ENCODE results near the gene GPR87. TPM values are rescaled to one million over a fixed set of nuclear protein-coding genes. Genes with fewer than 3 reads are reported as not detected.

GPR87 gene
- total RNA-seq, 1 experiment from 2014 or later, result not detected

DNA sequence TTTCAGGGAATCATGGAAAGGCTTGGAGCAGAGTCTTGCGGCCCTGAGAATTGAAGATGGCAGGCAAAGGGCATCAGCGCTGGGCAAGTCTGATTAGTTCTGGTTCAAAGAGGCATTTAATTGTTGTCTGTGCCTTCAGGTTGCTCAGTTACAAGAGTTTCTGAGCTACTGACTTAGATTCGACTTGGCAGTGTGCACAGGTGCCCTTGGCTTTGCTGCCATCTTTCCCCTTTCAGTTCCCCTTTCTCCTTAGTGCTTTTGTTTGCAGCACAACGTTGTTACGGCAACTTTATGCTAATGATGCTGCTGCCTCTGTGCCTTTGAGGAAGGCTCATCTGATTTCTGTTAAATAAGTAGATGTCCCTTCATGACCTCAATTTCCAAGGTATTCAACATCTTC is 50.8 kb downstream of the GPR87 start:
- no peak for DNase-seq (ENCODE audit: low read depth, low spot score)
- in situ Hi-C loops (cut with HindIII; ENCODE audit: low pct_unique_long_range_greater_than_20kb, low sequenced_read_pairs), result no loop called here

DNA sequence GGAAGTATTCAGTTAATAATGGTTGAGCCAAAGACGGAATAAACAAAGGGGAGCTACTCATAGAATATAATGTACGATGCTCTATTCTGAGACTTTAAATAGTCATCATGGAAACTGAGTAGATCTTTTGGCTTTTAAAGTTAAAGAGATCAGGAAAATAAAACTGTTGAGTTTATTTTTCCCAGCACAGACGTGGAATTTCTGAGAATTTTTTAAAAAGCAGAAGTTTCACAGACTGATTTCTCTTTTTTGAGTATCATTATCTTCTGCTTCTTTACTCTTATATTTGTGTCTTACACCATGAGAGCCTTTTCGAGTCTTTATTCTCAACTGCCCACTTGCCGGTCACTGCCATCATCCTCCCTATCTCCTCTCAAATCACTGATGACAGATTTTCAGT is 51.5 kb downstream of the GPR87 start:
- DNase-seq (ENCODE audit: low read depth, low spot score), result no peak
- in situ Hi-C loops (cut with HindIII; ENCODE audit: low pct_unique_long_range_greater_than_20kb, low sequenced_read_pairs), result no loop called here

DNA sequence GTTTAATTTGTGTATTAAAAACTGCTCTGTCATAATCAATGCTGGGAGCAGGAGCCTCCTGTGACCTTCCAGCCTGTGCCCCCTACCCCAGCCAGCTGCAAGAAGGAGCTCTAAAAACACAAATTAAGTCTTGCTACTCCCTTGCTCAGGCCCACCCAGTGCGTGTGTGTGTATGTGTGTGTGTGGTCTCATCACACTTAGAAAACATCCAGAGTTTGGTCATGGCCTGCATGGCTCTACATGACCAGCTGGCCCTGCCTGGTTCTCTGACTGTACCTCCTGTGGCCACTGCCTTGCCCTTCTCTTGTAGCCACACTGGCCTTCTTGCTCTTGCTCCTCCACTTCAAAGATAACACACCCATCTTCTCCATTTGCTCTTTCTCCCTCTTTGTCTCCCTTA is 52.0 kb downstream of the GPR87 start:
- in situ Hi-C loops (cut with HindIII; ENCODE audit: low pct_unique_long_range_greater_than_20kb, low sequenced_read_pairs), result no loop called here
- no peak for DNase-seq (ENCODE audit: low read depth, low spot score)

DNA sequence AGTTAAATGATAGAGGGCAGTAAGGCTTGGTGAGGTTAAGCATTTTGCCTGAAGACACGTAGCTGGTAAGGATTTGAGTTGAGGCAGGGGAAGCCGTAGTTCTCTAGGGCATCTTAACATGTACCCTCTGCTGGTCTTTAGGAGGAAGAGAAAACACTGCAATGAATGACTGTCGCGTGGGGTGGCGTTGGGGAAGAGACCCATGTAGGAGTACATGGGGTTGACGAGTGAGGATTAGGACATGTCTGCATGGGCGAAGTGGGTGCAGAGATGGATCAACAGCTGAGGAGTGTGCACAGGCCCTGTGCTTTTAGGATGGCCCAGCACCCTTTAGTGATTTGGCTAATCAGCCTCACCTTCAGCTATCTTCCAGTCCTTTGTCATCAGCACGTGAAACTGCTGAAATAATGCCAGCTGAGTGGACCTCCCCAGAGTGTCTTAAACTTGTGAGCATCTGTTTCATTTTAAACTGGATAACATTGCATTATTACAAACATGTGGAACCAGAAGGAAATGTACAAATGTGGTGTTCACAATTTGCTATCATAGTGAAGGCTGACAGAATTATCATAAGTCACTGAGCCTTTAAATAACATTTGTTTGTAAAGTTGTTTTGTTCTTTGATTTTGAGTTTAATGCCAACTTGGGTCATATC is 53.6 kb downstream of the GPR87 start:
- DNase-seq (ENCODE audit: low read depth, low spot score), result no peak
- in situ Hi-C loops (cut with HindIII; ENCODE audit: low pct_unique_long_range_greater_than_20kb, low sequenced_read_pairs), result no loop called here

DNA sequence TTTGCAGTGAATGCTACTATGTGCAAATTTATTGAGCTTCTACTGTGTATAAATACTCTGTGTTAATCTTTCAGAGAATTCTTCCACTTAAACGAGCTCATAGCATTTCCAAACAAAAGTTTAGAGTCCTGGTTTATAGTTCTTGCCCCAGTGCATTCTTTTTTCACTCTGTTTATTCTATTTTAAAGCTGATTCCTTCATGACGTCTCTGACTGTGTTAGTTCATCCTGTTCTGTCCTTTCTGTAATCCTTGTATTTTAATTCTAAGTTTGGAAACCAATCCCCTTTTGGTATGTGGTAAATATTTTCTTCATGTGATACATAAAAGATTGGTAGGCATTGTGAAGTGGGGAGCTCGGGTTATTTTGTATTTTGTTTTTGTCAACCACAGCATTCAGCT is 57.0 kb downstream of the GPR87 start:
- no peak for DNase-seq (ENCODE audit: low read depth, low spot score)
- in situ Hi-C loops (cut with HindIII; ENCODE audit: low pct_unique_long_range_greater_than_20kb, low sequenced_read_pairs), result no loop called here

DNA sequence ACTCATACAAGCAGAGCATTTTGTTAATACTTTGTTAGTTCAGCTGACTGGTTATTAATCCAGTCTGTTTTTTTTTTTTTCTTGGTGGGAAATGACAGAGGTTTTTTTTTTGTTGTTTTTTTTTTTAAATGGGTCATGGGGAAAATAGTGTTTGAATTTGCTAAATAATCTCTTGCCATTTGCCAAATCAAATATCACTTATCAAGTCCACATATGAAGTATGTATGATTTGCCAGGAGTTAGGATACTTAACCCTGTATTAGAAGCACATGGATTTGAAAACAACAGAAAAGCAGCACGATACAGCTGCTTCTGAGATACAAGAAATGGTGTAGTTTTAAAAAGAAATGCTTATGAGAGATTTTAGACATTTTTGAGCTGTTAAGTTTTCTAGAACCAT is 59.9 kb downstream of the GPR87 start:
- in situ Hi-C loops (cut with HindIII; ENCODE audit: low pct_unique_long_range_greater_than_20kb, low sequenced_read_pairs), result no loop called here
- no peak for DNase-seq (ENCODE audit: low read depth, low spot score)

DNA sequence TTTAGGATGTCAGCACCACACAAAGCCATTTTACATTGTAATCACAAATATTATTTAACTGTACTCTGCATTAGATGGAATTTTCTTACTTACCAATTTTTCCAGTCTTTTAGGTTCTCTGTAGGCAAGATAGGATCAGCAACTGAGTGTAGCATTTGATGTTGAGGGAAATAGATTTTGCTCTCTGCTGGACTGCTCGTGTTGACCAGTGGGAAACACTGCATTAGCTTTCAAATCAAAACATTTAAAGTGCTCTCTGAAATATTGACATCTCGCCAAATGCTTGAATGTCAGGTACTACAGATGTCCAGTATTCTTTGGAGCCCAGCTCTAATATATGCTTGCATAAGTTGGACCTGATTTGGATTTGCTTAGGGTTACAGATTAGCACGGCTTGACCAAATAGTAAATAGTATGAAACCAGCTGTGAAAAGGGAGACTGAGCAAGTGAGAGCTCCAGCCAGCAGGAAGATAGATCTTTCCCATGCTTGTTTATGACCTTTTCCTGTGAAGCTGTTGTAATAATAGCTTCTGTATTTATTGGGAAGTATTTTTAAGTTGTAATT is 67.8 kb downstream of the GPR87 start:
- in situ Hi-C loops (cut with HindIII; ENCODE audit: low pct_unique_long_range_greater_than_20kb, low sequenced_read_pairs), result no loop called here
- DNase-seq (ENCODE audit: low read depth, low spot score), result no peak

Other genes with a start within 250 kb of the GPR87 start
- gene MED12L, start 231.2 kb downstream of the GPR87 start, total RNA-seq (2014; rRNA removed; shearing (Covaris generic)), result 0.72 and 0.92 TPM in 2 replicates
- not detected in 2 replicates for gene GPR171, start 113.6 kb downstream of the GPR87 start, total RNA-seq (2014; rRNA removed; shearing (Covaris generic))
- not detected in 2 replicates for gene P2RY14, start 38.3 kb downstream of the GPR87 start, total RNA-seq (2014; rRNA removed; shearing (Covaris generic))
- gene P2RY13, start 12.7 kb upstream of the GPR87 start, total RNA-seq (2014; rRNA removed; shearing (Covaris generic)), result not detected in 2 replicates
- gene P2RY12, start 67.9 kb upstream of the GPR87 start, total RNA-seq (2014; rRNA removed; shearing (Covaris generic)), result not detected in 2 replicates
- 0.03 and 0.16 TPM in 2 replicates for gene IGSF10, start 144.2 kb upstream of the GPR87 start, total RNA-seq (2014; rRNA removed; shearing (Covaris generic))